HG02884 (cell line): Measurements from ENCODE around the gene ZNF76.

Experiments
- ATAC-seq: cut with Tn5 transposase; IDR thresholded peaks from one replicate; pipeline ENCODE4 v1.9.1; 2021; ENCODE audit warnings: mild to moderate bottlenecking, moderate library complexity; ENCODE audit not compliant: unreplicated experiment

The ZNF76 gene

GRCh38 chr6:35265523-35265922, 6.0 kb downstream of the ZNF76 start:
- no peak for ATAC-seq

DNA sequence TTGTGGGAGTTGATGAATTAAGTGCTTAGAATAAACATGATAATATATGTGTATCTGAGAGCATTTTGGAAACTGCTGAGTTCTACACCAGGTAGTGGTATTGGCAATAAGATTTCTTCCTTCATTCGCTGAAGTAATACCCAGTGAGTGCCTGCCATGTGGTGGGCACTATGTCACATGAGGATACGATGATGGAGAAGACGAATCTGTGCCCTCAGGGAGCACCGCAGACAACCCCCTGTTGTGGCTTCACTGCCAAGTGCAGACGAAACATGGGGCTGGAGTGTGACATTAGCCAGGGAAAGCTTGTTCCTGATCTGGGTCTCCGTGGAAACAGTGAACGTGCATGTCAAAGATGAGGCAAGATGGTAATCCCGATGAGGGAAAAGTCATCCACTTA, 7.9 kb downstream of the ZNF76 start:
- ATAC-seq: no peak

DNA sequence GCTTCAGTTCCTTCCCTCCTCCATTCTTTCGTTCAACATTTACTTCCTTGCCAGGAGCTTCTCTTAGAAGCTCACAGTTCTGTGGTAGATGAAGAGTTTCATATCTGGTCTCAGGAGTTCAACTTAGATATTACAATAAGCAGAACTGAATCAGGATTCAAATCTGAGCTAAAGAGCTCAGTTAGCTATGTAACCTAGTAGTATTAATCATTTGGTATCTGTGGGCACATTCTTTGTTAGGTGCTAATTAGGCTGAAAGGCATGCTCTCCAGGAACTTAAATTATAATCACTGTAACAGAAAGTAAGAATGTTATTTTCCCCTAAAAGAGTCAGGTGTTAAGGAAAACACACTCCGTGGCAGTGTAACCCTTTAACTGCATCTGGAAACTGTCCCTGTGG, 8.4 kb downstream of the ZNF76 start:
- no peak for ATAC-seq

DNA sequence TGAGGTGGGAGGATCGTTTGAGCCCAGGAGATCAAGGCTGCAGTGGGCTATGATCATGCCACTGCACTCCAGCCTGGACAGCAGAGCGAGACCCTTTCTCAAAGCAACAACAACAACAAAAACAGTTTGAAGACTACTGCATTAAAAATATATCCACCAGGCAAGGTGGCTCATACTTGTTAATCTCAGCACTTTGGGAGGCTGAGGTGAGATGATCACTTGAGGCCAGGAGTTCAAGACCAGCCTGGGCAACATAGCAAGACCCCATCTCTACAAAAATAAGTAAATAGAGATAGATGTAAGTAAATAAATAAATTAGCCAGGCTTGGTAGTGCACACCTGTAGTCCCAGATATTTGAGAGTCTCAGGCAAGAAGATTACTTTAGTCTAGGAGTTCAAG, 12.5 kb downstream of the ZNF76 start:
- no peak for ATAC-seq

- ATAC-seq: no peak
These were observed 14.5 kb downstream of the ZNF76 start for GRCh38 chr6:35273822-35274559.

DNA sequence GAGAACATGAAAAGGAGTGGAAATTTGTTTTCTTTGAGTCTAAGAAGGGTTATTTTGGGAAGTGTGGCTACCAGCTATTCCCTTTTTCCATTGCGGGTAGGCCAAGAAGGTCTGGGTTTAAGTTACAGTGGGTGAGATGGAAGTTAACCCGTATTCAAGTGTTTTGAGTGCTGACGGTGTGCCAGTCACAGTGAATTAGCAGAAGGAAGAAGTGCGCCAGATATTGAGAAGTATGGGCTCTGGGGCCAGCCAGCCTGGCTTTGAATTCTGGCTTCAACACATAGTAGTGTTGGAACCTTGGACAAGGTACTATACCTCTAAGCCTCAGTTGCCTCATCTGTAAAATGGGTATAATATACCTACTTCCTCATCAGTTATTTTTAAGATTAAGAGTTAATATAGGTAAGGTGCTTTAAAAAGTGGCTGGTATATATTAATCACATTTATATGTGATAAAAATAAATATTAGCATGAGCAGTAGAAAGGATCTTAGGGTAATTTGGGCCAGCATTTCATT, 16.3 kb downstream of the ZNF76 start:
- no peak for ATAC-seq

DNA sequence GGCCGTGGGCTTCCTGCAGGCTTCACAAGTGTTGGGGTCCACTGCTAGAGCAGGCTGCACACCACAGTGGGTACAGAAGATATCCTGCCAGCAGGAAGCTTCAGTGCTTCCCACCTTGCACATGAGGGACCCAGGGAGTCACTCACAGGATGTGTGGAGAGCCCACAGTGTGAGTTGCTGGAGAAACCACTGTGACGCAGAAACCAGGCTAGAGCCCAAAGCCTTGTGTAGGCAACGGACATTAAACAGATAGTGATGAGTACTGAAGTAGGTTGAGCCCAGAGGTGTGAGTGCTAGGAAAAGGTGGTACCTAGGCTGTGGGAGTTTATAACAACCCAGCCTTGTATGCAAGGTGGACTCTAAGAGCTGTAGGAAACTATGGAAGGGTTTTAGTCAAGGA, 19.2 kb downstream of the ZNF76 start:
- ATAC-seq: no peak

- ATAC-seq: no peak
These were observed 21.4 kb downstream of the ZNF76 start for GRCh38 chr6:35280903-35281302.

DNA sequence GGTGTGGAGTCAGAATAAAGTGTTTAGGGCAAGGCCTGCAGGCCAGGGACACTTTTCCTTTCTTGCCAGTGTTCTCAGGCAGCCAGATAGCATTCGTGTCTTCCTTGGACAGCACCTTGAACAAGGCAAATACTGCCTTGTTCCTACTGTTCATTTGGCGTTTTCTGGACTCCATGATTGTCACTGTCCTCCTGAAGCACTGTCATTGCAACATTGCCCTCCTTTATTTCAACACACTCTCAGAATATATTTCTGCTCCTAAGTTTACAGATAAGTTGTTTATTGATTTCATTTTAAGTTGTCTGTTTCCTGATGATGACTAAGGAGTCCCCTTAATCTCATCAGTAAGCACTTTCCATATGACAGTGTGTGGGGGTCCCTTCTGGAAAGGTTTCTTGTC, 22.9 kb downstream of the ZNF76 start:
- no peak for ATAC-seq

DNA sequence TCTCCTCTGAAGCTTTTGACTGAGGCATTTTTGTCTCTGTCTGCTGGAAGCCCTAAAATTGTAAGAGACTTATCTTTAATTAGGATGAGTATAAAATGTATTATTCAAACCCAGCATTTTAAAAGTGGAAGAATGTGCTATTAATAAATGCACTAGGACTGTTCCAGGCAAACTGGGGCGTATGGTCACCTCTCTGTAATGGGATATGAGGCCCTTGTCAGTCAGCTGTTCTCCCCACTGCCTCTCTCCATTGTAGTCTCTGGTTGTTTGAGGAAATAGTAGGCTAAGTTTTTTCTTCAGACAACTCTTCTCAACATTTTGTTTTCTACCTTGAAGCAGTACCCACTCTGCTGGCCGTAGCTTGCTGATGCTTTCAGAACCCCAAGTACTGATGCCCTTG, 23.8 kb downstream of the ZNF76 start:
- no peak for ATAC-seq

- no peak for ATAC-seq
These were observed 28.3 kb downstream of the ZNF76 start for GRCh38 chr6:35287671-35288396.

- ATAC-seq: no peak
These were observed 29.3 kb downstream of the ZNF76 start for GRCh38 chr6:35288834-35289233.

- ATAC-seq: no peak
These were observed 32.0 kb downstream of the ZNF76 start for GRCh38 chr6:35291491-35291890.

GRCh38 chr6:35292494-35292893, 33.0 kb downstream of the ZNF76 start:
- no peak for ATAC-seq

DNA sequence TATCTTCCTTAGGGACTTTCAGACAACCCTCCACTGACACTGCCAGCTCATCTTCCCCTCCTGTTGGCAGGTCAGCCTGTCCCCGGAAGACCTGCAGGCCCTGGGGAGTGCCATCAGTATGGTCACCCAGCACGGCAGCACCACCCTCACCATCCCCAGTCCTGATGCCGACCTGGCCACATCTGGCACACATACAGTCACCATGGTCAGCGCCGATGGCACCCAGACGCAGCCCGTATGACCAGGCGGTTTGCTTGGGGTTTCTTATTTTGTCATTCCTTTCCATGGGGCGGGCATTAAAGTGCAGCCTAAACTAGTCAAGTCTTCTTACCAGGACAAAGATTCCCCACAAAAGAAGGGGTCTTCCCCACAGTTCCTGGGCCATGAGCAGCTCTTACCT, 34.1 kb downstream of the ZNF76 start:
- no peak for ATAC-seq

GRCh38 chr6:35294308-35294945, 34.9 kb downstream of the ZNF76 start:
- no peak for ATAC-seq

DNA sequence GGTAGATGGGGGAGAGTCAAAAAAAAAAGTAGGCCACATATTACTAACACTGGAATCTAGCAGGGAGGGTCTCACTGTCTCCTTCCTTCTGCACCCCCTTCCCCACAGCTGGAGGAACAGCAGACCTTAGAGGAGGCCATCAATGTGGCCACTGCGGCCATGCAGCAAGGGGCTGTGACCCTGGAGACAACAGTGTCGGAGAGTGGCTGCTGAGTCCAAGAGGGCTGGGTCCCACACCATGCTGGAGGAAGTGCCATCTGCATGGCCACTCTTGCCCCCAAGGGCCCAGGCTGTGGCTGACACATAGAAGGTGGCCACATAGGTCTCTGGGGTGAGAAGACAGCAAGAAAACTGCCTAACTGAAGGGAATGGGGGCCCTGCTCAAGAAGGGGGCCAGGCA, 35.5 kb downstream of the ZNF76 start:
- ATAC-seq: no peak

- no peak for ATAC-seq
These were observed 36.2 kb downstream of the ZNF76 start for GRCh38 chr6:35295521-35296315.

DNA sequence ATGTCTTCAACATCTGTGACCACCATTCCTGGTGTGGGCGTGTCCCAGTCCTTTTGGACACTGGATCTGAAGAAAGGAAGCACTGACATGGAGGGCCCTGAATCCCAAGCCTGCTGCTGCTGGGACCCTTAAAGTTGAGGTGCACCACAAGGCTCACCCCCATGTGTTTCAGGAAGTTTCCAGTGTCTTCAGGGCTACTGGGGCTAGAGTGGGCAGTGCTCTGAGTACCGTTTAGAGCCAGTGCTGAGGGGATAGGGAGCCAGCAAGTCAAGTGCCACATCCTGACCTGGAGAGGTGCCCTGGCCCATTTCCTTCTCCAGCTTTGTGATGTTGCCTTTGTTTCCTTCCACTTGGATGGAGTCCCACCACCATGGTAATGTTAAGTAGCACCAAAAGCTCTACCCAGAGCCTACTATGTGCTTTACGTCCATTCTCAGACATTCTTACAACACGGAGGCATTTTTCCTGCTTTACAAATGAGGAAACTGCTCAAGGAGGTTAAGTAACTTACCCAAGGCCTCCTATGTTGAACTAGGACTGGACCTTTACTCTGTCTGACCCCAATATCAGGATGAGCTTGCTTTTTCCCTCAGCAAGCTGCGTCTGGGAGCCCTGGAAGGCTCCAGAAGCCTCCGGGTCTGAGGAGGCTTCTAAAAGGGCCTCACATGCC, 37.5 kb downstream of the ZNF76 start:
- ATAC-seq: no peak
